Erythroblast (primary cell): ENCODE results near the gene RNU2-63P.

ENCODE experiments used
- GATA1 ChIP-seq: IDR thresholded peaks from 2 replicates; pipeline ENCODE4 v1.6.1; 2011; ENCODE audit warnings: low read depth, mild to moderate bottlenecking, control low read depth, low read length, moderate library complexity
- POLR2A ChIP-seq: IDR thresholded peaks from 2 replicates; pipeline ENCODE4 v1.6.1; 2011; ENCODE audit warnings: mild to moderate bottlenecking, low read length

GRCh38 chr2:88005776-88006175, 10.6 kb downstream of the RNU2-63P start:
- TF ChIP-seq POLR2A (no peak), GATA1 (no peak)
